Cerebellar nuclear complex (tissue), 1 donor: ENCODE measurements around the gene NOXO1.
"Not testable (repeated sequence)": the region's sequence is repeated elsewhere in the genome, so short reads cannot be mapped to it uniquely, and the experiment has no call there.

Experiments
- DNase-seq, 2 experiments: peaks; one replicate each; lab custom pipeline; 2025; lab: John Stamatoyannopoulos, UW

NOXO1 gene, protein sequence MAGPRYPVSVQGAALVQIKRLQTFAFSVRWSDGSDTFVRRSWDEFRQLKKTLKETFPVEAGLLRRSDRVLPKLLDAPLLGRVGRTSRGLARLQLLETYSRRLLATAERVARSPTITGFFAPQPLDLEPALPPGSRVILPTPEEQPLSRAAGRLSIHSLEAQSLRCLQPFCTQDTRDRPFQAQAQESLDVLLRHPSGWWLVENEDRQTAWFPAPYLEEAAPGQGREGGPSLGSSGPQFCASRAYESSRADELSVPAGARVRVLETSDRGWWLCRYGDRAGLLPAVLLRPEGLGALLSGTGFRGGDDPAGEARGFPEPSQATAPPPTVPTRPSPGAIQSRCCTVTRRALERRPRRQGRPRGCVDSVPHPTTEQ

DNA sequence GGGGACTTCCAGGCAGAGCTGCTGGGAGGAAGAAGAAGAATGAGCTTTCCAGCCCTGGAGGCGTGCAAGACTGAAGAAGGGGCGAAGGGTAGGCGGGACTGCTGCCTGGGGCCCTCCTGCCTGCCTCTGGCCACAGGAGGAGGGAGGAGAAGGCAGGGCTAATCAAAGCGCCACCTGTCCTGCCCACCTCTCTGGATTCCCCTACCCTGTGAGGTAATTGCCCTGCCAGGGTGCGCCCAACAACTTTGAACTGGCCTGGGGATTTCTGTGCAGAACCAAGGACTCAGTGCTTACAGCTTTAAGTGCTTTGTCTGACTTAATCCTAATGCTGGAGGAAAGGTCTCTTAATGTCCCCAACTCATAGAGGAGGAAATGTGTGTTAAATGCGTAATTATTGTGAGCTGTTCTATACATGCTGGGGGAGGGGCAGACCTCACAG, at the start of gene NOXO1:
NOXO1 (minus strand) TSS at position 72 of the 439 bp plus-strand sequence. CDS start 290 bp downstream, outside the sequence.
- DNase-seq, result no peak

DNA sequence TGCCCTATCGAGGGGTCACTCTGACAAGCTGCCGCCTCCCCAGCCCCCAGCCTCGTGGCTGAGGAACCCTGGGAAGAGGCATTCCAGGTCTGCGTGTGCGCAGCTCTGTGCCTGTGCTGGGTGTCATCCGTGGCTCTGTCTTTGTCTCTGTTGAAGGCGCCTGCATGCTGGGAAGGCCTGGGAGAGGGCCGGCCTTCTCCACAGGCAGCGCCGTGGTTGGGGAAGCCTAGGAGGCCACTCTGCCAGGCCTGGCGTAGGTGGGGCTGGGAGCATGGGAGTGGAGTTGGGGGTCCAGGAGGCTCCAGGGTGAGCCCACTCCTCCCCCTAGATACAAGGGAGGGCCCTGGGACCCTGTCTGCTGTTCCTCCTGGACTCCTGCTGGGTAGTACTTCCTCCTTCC, 48.8 kb upstream of the NOXO1 start:
- DNase-seq, result no peak

DNA sequence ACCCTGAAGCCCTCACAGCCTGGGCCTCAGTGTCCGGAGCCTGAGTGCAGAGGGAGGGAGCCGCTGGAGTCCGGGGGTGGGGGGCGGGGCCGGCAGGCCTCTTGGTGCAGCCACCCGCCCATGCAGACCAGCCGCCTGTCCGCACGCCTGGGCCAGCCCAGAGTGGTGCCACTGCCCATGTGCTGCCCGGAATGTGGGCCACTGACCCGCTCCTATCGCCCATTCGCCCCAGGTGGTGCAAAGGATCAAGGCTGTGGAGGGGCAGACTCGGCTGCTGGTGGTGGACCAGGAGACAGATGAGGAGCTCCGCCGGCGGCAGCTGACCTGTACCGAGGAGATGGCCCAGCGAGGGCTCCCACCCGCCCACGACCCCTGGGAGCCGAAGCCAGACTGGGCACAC, 48.1 kb upstream of the NOXO1 start:
- no peak for DNase-seq

DNA sequence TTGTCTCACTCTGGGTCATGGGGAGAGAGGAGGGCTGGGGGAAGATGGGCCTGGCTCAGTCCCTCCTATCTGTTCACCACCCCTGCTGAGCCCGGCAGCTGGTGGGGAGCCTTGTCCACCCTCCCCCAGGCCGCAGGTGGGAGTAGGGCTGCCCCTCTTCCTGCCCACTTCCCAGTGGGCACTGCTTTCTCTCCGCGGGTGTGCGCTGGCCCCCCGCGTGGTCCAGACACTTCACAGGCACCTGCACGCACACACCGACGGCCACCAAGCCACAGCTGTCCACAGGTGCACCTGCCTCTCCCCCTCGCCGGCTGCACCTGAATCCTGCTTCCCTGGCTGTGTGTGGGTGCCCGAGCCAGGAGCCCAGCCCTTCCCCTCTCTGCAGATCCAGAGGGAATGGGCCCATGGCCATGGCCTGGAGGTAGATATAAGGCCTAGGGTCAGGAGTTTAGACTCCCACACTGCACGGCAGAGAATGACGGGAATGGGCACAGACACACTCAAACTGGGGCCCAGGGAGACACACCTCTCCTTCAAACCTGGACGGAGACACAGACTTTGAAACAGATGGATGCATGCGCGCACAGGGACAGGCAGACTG, 47.5 kb upstream of the NOXO1 start:
- no peak for DNase-seq

DNA sequence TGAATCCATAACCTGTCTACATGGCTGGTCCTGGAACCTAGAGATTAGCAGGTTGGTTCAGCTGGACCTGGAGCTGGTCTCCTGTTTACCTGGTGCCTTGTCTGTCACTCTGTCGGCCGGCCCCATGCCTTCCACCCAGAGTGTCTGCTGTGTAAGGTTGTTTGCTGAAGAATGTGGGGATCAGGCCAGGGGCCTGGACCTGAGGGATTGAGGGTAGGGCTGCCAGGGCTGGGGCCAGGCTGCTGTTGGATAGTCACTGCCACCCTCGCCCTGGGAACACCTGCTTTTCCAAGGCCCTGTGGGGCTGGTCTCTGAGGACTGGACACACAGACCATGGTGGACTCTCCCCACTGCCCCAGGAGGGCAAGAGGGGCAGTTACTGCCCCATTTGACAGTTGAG, 46.9 kb upstream of the NOXO1 start:
- DNase-seq, result no peak

DNA sequence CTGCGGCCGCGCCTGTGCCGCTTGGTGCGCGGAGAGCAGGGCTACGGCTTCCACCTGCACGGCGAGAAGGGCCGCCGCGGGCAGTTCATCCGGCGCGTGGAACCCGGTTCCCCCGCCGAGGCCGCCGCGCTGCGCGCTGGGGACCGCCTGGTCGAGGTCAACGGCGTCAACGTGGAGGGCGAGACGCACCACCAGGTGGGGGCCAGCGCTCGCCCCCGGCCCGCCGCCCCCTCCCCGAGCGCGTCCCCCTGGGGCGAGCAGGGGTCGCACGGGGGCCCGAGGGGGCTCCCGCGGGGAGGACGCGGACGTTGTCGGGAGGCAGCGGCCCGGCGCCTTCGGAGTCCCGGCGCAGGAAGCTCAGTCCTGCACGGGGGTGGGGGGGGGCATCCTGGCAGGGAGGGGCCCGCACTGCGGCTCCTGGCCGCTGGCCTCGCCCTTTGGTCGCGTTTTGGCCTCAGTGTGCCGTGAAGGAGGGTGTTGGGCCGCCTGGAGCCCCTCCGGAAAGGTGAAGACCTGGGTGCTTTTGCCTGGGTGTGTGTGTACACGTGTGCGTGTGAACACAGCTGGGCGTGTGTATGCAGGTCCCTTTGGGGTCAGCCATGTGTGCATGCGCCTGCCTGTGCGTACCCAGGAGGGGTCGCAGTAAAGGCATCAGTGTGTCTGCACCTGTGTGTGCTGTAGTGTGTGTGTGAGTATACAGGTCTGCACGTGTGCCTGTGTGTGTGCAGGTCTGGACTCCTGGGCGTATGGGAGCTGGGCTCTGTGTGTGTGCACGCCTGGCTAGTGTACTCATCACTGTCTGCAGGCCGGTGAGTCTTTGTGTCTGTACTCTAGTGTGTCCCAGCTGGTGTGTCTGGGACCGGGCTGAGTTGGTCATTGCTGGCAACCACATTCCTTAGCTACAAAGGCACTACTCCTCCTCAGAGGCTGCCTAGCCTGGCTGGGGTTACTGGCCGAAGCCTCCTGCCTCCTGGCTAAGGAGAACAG, 46.0 kb upstream of the NOXO1 start:
- DNase-seq, result no peak

DNA sequence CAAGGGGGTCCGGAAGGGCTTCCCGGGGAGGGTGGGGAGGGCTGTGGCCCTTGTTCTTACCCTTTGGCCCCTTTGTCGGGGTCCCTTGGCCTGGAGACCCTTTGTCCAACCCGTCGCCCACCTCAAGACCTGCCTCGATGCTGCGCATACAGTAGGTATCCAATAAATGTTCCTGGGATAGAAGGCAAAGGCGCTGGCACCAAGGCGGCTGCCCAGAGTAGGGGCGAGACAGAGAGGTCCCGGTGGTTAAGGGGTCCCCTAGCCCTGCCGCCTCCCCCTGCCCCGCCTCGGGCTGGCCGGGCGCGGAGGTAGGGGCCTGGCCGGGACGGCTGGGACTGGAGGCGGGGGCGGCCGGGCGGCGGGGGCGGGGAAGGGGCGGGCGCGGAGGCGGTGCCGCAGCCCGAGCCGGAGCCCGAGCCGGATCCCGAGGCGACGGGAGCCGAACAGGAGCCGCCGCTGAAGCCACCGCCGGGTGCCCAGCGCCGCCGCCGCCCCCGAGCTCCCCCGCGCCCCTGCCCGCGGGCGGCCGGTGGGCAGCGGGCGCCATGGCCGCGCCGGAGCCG, 45.3 kb upstream of the NOXO1 start, which contains the start of gene NHERF2:
NHERF2 (plus strand) TSS at position 442 of the 563 bp plus-strand sequence; CDS start at position 546, 104 bp downstream.
- no peak for DNase-seq

DNA sequence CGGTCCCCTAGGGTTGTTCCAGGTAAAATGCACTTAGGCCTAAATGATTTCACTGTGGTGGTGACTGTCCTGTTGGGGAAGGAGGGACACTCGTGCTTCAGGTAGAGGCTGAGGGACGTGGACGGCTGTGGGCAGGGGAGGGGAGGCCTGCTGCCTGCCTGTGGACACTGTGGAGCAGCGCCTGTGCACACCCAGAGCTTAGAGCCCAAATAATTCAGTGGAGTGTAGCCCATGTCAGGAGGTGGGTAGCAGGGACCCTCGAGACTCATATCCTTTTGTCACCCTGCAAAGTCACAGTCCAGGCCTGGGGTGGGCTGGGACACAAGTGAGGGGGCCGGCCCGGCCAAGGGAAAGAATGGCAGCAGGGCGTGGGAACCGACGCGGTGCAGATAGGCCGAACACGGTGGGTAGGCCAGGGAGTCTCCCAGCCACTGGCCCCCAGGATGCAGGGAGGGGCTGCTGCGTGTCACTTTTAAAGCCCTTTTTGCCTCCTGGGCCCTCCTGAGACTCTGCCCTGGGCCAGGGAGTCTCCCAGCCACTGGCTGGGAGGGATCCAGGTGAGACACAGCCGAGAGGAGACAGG, 44.7 kb upstream of the NOXO1 start:
- DNase-seq, result no peak

DNA sequence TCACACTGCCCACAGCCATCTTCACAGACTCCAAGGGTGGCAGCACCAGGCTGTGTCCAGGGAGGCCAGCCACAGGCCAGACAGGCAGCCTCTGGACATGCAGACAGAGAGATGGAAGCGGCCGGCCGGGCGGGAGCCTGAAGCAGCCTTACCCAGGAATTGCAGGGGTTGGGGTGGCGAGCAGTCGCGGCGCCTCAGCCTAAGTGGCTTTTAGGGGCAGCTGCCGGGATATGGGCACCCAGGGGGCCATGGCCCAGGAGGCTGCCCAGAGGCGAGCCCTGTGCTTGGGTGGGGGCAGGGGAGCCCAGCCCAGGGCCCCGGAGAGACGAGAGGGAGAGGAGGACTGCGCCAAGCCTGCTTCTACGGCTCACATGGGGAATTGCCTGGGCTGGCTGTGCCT, 44.0 kb upstream of the NOXO1 start:
- DNase-seq, result no peak

DNA sequence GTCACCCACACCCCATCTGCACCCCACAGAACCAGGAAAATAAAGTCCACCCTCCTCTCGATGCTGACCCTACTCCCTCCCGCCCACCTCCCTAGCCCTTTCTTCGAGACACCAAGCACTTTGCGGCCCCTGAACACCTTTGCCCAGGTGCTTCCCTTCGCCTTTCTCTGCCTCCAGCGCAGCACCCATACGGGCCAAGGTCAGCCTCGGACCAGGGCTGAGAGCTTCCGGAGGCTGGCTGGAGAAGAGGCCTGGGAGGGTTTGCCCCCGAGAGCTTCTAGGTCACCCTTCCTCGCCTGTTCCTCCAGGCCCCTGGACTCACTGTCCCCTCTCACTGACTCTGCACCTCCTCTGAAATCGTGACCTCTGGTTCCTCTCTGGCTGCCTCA, 42.8 kb upstream of the NOXO1 start:
- no peak for DNase-seq

DNA sequence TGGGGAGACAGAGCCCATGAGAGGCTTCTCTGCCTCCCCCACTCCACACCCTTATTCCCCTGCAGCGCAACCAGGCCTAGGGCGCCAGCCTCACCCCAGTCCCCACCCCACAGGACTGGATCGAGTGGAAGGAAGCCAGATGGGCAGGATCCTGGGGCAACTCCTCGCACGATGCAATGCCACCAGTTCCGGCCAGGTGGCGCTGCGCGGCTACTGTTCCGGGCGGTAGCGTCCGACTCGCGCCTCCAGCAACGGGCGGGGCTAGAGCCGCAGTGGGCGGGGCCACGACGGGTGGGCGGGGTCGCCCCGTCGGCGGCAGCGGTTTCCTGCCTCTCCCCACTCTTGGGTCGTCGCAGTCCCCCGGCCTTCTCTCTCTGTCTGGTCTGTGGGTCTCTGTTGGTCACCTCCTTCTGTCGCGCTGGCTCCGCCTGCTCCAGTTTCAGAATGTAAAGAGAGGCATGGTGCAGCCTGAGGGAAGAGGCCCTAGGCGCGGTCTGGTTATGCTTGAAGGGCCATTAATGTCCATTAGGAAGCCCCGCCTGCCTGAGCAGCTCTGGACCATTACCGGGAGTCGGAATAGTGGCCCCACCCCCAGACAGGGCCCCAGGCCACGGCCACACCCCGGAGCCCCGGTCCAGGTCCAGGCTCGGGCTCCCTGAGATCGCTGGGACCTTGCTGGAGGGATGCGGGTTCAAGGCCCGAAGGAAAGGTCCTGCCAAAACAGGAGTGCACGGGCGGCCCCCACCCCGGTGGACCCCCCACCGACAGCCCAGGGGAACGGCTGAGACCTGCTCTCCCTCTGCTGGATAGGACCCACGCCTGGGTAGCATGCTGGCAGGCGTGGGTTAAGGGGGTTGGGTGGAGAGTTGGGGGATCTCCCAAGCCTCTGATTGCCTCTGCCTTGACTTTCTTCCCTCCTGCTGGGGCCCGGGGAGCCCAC, 42.1 kb upstream of the NOXO1 start:
- DNase-seq, result peak in 1 of 2 experiments; percentile 74

DNA sequence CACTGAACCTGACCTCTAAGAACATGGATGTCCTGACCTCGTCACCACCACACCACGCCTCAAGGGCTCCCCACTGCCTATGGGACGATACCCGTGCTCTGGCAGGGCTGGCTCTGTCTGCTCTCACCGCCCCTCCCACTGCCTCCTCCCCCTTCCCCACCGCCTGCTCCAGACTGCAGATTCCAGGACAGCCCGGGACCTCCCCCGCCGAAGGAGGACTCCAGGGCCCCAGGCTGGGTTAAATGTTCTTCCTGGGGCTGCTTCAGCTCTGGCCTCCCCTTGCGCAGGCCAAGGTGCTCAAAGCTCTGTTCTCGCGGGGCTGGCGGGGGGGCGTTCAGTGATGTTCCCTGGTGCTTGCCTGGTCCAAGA, 41.4 kb upstream of the NOXO1 start:
- no peak for DNase-seq

DNA sequence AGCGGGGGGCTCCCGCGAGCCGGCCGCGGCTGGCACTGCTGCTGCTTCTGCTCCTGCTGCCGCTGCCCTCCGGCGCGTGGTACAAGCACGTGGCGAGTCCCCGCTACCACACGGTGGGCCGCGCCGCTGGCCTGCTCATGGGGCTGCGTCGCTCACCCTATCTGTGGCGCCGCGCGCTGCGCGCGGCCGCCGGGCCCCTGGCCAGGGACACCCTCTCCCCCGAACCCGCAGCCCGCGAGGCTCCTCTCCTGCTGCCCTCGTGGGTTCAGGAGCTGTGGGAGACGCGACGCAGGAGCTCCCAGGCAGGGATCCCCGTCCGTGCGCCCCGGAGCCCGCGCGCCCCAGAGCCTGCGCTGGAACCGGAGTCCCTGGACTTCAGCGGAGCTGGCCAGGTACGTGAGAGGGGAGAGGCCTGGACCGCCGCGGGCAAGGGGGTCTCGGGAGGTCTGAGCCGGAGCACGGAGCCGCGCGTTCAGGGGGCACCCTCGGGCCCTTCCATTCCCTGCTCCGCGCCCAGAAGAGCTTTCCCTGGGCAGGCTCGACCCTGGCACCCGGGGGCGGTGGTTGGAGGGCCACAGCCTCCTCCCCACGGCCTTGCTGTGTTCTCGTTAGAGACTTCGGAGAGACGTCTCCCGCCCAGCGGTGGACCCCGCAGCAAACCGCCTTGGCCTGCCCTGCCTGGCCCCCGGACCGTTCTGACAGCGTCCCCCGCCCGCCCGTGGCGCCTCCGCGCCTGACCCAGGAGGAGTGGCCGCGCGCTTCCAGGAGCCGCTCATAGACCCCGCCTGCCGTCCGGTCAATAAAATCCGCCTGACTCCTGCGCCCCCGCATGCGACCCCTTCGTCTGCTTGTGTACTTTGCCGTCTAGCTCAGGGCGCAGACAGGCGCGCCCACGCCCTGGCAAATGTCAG, 38.9 kb upstream of the NOXO1 start:
- DNase-seq, result no peak

DNA sequence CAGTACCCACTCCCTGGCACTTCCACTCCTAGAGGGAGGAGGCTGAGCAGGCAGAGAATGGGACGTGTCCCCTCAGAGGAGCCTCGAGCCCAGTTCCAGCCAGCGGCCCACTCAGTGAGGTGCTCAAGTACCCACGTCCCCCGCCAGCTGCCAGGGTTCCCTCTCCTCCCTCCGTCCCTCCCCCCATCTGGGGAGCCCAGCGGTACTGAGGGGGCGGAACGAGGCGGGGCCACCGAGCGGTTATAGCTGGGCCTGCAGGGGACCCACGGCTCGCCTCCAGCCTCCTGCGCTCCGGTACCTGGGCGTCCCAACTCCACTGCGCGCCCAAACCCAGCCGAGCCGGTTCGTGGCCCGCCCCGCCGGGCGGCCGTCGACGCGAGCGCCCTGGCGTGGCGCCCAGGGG, 38.2 kb upstream of the NOXO1 start, which contains the start of gene NPW:
NPW (plus strand) TSS at position 268 of the 403 bp plus-strand sequence.
- DNase-seq, result no peak

DNA sequence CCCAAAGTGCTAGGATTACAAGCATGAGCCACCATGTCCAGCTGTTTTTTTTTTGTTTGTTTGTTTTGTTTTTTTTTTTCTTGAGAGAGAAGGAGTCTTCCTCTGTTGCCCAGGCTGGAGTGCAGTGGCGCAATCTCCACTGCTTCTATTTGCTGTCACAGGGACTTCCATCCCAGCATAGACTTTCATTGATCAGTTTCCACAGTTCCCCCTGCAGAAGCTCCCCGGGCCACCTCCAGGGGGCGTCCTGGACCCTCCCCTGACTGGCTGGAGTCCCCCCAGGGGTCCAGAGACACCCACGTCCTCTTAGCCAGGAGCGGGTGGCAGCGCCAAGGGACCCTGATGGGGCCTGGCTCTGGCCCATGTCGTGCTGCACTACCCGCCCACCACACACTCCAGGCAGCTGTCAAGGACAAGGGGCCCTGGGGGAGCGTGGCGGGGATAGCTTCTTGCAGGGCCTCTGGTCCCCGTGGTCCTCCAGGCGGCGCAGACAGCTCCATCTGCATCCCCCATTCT, 35.2 kb upstream of the NOXO1 start:
- no peak for DNase-seq

DNA sequence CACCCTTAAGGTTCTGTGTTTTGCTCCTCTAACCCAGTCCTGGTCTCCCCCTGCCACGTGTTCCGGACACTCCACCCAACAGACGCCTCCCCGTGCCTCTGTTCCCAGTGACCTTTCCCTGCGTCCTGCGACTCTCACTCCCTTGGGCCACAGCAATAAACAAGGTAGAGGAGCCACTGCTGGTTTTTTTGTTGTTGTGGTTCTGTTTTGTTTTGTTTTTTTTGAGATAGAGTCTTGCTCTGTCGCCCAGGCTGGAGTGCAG, 34.6 kb upstream of the NOXO1 start:
- DNase-seq, result no peak

DNA sequence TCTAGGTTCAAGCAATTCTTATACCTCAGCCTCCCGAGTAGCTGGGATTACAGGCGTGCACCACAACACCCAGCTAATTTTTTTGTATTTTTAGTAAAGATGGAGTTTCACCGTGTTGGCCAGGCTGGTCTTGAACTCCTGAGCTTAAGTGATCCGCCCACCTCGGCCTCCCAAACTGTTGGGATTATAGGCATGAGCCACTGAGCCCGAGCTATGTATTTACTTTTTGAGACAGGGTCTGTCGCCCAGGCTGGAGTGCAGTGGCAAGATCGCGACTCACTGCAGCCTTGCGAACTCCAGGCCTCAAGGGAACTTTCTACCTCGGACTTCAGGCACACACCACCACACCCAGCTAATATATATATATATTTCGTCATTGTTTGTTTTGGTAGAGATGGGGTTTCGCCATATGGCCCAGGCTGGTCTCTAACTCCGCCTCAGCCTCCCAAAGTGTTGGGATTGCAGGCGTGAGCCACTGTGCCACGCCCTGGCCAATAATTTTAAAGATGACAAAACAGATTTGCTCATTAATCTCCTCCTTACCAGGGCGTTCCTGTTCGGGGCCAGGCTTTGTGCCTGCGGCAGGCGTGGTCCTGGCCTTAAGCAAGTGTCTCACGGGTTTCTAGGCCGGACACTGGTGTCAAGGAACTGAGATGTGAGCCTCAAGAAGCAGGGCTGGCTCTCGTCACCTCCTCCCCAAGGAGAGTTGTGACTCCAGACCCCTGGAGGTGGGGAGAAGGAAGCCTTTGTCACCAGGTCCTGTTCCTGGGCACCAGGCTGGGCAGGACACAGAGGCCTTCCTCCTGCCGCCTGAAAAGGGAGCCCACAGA, 34.1 kb upstream of the NOXO1 start:
- DNase-seq, result no peak

DNA sequence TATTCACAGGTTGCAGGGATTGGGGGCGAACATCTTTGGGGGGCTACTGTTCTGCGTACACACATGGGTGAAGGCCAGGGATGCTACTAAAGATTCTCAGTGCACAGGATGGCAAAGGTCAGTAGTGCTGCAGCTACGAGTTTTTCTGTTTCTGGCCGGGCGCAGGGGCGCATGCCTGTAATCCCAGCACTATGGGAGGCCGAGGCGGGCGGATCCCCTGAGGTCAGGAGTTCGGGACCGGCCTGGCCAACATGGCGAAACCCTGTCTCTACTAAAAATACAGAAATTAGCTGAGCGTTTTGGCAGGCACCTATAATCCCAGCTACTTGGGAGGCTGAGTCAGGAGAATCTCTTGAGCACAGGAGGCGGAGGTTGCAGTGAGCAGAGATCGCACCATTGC, 32.3 kb upstream of the NOXO1 start:
- DNase-seq, result no peak

DNA sequence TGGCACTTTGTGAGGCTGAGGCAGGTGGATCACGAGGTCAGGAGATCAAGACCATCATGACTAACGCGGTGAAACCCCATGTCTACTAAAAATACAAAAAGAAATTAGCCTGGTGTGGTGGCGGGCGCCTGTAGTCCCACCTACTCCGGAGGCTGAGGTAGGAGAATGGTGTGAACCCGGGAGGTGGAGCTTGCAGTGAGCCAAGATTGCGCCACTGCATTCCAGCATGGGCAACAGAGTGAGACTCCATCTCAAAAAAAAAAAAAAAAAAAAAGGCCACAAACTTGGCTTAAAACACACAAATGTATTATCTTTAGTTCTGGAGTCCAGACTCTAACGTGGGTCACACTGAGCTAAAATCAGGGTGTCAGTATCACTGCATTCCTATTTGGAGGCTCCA, 30.5 kb upstream of the NOXO1 start:
- not testable (repeated sequence) for DNase-seq
